Middle frontal gyrus (tissue), 1 donor: ENCODE measurements around the gene STYX.
"Not testable (repeated sequence)": the region's sequence is repeated elsewhere in the genome, so short reads cannot be mapped to it uniquely, and the experiment has no call there.

Experiments used
- DNase-seq: peaks from one replicate; pipeline ENCODE4 v3.0.0-alpha.2; 2015; ENCODE audit warnings: low spot score; ENCODE audit errors: extremely low spot score

STYX gene

DNA sequence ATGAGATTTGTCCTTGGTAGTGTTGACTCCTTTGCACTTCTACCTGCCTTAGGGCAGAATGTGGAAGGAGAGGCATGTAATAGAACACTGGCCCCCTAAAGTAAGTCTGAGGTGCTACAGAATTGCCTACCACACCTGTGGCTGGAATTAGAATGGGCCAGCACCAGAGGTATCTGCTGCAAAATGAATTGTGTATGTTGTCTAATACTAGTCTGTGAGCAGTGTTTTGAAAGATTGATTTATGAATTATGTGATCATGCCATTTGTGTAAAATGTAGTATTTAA is 5.7 kb upstream of the STYX start:
- no peak for DNase-seq

DNA sequence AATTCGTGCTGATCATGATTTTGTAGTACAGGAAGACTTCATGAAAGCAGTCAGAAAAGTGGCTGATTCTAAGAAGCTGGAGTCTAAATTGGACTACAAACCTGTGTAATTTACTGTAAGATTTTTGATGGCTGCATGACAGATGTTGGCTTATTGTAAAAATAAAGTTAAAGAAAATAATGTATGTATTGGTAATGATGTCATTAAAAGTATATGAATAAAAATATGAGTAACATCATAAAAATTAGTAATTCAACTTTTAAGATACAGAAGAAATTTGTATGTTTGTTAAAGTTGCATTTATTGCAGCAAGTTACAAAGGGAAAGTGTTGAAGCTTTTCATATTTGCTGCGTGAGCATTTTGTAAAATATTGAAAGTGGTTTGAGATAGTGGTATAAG is 2.5 kb upstream of the STYX start:
- not testable (repeated sequence) for DNase-seq

DNA sequence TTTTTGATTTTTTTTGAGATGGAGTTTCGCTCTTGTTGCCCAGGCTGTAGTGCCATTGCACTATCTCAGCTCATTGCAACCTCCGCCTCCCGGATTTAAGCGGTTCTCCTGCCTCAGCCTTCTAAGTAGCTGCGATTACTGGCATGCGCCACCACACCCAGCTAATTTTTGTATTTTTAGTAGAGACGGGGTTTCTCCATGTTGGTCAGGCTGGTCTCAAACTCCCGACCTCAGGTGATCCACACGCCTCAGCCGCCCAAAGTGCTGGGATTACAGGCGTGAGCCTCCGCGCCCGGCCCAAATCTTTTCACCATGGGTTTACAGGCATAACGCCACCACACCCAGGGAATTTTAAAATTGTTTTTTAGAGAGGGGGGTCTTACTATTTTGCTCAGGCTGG is 931 bp upstream of the STYX start:
- not testable (repeated sequence) for DNase-seq

DNA sequence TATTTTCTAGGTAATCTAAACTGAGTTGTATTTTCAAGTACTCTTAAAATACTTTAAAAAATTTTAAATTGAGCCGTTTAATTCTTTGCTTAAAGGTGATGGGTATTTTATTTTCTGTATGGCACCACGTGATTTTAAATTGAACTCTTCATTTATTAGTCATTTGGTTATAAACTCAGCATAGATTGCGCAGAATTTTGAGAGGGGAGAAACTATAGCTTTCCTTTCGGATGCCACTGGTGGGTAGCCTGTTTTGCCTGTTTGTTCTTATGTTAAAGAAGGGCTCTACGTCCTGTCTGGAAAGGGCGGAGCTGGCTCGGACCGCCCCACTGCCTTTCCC is 411 bp upstream of the STYX start:
- no peak for DNase-seq

DNA sequence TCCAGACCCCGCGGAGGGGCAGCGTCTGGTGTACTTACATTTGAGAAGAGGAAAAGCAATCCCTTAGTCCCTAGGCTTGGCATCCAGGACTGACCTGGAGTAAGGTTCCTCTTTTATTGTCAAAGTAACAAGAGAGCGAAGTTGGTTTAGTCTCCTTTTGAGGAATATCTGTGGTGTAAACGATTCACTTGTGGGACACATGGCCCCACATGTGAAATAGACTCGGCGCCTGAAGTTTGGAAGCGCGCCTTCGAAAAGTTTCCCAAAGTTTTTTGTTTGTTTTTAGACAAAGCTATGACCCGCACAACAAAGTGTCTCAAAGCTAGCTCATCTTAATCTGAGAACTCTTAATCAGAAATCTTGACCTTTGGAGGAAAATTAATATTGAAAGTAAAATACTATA is 744 bp downstream of the STYX start:
- no peak for DNase-seq

DNA sequence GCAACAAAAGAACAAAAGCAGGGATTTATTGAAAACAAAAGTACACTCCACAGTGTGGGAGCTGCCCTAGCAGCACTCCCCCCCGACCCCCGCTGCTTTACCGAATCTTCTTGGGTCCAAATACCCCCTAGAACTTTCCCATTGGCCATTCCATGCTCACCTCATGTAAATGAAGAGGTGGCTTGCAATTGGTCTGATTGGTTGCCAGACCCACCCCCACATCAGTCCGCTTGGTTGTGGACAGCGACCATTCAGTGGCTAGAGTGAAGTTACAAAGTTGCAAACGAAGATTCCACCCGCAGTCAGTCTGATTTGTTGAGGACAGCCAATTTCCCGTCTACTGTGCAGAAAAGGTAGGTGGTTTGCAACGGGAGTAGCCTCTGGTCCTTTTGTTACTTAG is 3.9 kb downstream of the STYX start:
- DNase-seq = no peak

DNA sequence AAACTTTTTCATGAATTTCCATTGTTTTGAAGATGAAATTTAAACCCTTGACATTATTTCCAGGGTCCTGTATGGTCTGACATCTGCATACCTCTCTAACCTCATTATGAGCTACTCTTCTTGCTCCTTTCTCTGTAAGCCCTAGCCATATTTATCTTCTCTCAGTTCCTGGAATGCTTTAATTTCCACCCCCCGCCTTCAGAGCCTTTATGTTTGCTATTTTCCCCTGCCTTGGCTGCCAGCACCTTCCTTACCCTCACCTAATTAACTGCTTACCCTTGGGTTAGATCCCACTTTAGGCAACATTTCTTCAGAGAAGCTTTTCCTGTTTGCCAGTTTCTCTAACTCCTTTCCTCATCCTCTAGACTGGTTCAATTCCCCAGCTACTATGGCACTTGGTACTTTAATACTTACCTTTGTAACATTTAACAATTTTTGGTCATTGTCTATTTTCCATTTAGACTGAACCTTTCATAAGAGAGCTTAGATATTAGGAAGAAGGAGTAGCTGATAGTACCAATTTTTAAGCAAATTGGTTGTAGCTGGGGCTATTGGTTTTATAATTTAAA is 6.0 kb downstream of the STYX start:
- no peak for DNase-seq

DNA sequence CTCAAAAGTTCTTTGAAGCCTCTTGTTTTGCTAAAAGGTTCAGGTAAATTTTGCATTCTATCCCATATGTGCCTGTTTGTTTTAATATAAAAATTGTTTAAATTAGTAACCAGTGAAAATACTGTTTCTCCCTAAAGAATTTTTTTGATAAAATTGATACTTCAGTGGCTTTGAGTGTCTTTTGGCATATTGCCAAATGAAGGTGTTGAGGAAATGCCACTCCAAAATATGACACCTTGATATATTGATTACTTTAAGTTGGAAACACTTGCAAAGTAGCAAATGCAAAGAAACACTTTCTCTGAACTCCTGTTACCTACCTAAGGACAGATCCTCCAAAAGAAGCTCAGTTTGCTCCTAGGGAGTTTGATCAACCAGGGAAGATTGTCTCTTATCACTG is 8.4 kb downstream of the STYX start:
- no peak for DNase-seq

DNA sequence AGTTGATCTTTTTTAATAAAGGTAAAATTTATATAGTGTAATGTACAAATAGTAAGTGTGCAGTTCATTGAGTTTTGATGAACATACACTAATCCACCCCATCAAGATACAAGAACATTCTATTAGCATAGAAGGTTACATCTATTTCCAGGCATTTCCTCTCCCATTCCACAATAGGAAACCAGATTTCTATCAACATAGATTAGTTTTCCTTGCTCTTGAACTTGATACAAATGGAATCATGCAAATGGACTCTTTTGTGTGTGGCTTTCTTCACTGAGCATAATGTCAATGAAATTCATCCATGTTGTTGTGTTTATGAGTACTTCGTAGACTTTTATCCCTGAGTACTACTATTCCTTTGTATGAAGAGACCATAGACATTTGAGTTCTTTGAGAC is 10.8 kb downstream of the STYX start:
- no peak for DNase-seq

DNA sequence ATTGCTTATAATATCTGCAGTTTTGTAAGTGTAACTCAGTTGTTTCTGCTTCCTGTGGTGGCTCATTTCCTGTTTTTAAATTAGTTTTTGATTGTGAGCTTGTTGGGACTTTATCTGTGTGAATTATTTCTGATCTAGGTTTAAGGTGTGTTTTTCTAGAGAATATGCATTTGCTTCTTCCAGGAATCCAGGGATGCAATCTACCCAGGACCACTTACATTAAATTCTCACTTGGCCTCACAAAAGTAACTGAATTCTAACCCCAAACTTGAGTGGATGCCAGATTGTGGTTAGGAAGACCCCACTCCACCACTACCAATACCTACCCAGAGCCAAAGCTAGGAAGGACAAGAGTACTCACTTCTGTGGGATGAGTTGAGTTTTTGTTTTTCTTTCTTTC is 11.9 kb downstream of the STYX start:
- DNase-seq = no peak

DNA sequence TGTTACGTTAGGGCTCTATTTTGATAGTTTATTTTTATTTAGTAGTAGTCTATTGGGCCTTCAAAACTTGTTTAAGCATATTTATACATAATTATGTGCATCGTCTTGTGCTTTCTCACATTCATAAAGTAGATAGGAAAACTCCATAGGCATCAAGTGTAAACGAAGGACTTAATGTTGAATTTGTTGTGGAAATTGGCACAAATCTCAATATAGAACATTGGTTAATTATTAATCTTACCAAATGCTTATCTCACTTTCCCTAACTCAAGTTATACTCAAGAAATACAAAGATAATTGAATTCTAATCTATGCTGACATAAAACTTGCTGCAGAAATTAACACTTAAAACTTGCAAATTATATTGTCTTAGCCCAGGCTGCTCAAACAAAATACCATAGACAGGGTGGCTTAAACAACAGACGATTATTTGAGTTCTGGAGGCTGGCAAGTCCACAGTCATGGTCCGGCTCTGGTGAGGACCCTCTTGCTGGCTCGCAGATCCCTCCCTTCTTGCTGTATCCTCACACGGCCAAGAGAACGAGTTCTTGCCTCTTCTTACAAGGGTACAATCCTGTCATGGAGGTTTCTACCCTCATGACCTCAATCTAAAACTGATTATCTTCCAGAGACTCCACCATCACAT is 18.8 kb downstream of the STYX start:
- DNase-seq = no peak

DNA sequence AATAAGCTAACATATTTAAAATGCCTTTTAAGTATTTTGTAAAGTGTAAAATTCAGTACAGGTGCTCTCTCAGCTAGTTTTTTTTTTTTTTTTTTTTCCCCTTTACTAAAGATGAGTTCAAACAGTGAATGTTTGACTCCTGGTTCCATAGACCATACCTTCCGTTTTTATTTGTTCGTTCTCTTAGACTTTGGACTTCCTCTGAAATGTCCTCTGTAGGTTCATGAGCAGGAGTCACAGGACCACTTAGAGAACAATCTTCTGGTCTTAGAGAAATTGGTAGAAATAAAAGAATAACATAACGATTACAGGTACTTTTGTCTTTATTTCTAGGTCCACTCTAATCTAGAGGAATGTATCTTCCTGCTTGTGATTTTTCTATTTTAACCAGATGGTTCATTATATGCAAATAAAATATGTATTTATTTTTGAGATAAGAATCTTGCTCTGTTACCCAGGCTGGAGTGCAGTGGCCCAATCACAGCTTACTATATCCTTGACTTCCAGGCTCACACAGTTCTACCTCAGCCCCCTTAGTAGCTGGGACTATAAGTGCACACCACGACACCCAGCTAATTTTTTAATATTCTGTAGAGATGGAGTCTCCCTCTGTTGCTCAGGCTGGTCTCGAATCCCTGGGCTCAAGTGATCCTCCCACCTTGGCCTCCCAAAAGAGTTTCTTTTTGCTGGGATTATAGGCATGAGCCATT is 25.8 kb downstream of the STYX start:
- no peak for DNase-seq

DNA sequence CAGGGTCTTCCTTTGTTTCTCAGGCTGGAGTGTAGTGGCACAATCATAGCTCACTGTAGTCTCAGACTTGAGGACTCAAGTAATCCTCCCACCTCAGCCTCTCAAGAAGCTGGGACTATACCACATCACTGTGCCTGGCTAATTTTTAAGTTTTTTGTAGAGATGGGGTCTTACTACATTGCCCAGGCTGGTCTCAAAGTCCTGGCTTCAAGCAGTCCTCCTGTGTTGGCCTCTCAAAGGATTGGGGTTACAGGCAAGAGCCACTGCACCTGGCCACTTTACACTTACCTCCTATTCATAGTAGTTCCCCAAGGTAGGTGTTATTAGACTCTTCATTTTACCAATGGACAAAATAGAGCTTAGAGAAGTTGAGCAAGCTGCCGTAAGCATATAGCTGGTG is 29.2 kb downstream of the STYX start:
- DNase-seq = no peak

DNA sequence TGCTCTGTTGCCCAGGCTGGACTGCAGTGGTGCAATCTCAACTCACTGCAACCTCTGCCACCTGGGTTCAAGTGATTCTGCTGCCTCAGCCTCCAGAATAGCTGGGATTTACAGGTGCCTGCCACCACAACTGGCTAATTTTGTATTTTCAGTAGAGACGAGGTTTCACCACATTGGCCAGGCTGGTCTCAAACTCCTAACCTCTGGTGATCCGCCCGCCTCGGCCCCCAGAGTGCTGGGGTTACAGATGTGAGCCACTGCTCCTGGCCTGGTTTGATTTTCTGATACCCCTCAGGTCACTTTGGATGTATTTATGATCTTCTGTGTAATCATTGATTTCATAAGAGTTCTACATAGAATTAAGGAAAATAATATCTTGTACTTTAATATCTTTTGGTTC is 33.0 kb downstream of the STYX start:
- DNase-seq = not testable (repeated sequence)

DNA sequence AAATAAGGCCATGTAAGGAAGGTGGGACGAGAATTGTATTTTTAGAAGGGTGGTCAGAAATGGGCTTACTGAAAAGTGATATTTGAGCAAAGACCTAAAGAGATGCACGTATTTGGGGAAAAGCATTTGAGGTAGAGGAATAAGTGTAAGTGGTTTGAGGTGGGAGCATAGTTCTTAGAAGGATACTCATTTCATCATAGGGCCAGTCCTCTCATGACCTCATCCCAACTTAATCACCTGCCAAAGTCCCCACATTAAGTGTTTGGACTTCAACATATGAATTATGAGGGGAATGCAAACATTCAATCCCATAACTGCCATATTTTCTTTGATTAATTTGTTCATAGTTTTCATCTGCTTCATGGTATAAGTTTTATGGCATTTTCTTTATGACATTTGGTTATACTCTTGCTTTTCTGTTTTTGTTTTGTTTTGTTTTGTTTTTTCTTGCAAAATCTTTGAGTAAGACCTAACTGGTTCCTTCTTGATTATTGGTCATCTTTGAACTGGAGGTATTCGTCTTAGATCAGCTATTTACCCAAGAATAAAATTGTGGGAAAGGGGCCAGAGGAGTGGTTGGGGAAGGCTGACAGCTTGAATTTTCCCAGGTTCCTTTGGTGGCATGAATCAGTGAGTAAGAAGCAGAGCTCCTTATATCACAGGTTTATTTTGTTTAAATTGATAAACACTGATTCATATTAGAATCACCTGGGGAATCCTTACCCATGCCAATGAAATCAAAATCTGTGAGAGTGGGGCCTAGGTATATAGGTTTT is 37.3 kb downstream of the STYX start:
- DNase-seq = no peak

DNA sequence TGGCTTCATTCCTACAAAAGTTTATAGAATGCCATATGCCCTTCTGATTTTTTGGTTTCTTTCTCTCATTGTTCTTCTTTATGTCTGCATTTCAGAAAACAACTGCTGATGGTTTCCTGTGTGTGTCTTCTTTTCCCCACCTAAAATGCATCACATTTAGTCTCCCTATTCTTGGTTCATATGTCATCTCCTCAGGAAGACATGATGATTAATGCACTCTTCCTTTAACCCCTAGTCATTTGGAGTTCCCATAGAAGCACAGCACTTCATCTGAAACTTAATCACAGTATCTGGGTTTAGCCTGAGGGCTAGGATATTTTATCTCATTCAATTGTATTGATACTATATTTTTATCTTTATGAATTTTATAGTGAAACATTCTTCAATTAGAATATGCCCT is 39.9 kb downstream of the STYX start:
- no peak for DNase-seq

DNA sequence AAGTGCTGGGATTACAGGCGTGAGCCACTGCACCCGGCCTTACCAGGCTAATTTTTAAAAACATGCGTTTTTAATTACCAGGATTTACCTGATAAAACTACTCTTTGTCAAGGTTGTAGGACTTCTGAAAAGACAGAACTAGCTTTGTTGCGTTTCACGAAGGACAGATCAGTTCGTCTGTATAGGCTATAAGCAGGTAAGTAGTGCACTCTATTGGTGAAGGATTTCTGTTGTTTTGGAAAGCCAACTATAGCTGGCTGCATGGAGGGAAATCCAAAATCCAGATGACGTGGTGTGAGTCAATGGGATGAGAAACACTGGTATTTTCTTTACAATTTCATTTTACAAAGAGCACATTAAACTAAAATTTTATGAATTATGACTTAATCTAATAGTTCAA is 46.9 kb downstream of the STYX start:
- DNase-seq = no peak

DNA sequence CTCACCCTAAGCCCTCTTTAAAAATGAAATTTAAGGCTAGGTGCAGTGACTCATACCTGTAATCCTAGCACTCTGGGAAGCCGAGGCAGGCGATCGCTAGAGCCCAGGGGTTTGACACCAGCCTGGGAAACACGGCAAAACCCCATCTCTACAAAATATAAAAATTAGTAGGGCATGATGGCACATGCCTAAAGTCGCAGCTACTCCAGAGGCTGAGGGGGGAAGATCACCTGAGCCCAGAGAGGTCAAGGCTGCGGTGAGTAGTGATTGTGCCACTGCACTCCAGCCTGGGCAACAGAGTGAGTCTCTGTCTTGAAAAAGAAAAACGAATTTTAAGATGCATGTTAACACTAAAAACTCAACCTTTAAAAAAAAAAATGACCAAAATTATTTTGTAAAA is 48.7 kb downstream of the STYX start:
- no peak for DNase-seq

DNA sequence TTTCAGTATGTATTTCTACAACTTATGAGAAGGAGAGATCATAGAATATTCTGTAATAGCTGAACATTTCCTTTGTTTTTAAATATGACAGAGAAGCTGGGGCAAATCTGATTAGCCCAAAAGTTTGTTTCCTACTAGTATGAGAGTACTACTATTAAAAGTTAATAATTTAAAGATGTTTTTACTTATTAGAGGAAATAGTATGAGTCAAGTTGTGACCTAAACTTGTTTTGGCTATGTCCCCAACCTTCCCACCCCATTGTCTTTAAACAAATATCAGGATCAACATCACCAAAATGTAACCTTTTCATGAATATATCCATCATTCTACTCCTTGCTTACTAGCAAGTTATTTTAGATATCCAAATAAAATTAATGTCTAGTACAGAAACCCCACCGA is 50.9 kb downstream of the STYX start:
- no peak for DNase-seq

DNA sequence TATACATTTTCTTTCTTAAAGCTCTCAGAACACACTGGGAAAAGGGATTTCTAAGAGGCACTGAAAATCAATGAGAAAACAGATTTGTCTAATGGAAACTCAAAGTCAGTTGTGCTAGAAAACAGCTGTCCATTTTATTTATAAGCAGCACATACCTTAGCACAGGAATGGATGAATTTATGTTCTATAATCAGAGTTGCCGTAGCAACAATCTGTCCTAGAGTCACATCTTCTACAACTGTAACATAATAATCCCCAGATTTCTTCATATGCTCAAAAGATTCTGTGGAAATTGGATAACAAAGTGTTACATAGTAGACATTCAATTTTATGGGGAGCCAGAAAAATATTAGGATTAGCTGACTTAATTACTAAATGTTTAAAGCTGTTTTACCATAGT is 51.7 kb downstream of the STYX start:
- DNase-seq = no peak

DNA sequence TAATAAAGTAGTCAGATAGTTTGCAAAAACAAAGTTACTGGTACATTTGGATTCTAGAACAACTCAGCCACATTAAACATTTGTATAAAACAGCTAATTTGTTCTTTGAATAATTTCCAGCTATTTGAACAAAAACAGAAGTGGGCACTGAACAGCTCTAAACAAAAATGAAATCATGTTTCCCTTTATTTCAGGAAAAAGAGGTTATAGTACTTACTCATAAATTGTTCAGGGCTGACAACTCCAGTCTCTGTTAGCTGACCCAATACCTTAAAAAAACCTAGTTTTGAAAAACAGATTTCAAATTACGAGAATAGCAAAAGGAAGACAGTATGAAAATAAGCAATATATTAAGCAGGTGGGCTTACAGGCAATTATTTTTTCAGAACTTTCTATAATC is 53.2 kb downstream of the STYX start:
- DNase-seq = no peak

DNA sequence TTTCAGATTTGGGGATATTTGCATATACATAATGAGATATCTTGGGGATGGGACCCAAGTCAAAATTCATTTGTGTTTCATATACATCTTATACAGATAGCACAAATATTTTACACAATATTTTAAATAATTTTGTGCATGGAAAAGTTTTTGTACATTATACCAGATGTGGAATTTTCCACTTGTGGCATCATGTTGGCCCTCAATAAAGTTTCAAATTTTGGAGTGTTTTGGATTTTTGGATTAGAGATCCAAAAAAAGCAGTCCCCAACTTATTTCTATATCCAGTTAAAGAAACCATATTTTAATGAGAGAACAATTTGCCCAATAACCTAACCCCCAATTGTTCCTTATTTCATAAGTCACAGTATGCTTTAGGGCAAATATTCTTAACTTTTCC is 56.9 kb downstream of the STYX start:
- DNase-seq = no peak

DNA sequence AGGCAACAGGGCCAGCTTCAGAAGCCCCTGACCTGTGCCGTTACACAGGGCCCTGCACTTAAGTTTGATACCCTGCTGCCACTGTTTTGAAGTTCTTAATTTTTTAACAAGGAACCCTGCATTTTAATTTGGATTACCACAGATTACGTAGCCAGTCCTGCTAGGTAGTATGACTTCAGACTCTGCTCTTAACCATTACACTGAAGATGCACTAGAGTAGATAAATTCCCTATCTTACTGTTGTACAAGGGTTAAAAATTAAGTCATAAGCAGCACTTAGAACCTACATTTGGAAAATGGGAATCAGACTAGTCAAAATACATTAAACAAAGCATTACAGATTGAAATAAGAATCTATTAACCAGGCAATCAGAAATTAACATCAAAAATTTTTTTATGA is 59.2 kb downstream of the STYX start:
- no peak for DNase-seq
